HK-2 (cell line): ENCODE measurements around the gene PSME4.

Source experiments
- DNase-seq: peaks from one replicate; pipeline ENCODE4 v3.0.0-alpha.2; 2018; ENCODE audit not compliant: unreplicated experiment

The PSME4 gene

GRCh38 chr2:53970724-53971602 is at the start of gene PSME4:
Gene PSME4, minus strand, starts transcription at chr2:53970993. Its CDS starts 209 bp downstream, at chr2:53970784.
- peak; percentile 90 for DNase-seq

GRCh38 chr2:54015798-54016699 is 45.3 kb upstream of the PSME4 start:
- DNase-seq: no peak

GRCh38 chr2:54013996-54014395 is 43.2 kb upstream of the PSME4 start:
- no peak for DNase-seq

DNA sequence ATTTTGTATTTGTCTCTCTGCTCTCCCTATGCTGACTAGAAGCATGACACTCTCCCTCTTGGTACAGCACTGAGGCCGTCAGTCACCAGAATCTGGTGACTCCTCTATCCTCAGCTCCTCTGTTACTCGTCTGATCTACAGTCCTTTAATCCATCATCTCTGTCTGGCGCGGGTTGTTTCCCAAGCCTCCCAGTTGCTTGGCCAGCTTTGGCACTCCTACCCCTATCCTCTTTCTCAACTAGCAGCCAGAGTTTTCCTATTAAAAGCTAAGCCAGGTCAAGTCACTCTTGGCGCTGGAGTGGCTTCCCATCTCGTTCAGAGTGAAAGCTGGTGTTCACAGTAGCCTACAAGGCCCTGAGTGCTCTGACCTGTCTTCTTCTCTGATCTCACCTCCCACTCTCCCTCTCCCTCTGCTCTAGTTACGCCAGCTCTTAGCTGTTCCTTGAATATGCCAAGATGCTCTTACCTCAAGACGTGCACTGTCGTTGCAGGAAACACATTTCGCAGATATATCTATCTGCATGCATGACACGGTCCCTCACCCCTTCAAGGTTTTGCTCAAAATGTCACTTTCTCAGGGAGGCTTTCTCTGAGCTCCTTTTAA is 41.8 kb upstream of the PSME4 start:
- no peak for DNase-seq

- no peak for DNase-seq
Measured at GRCh38 chr2:54009549-54009948, 38.8 kb upstream of the PSME4 start.

GRCh38 chr2:54008439-54008838 is 37.6 kb upstream of the PSME4 start:
- DNase-seq: no peak

DNA sequence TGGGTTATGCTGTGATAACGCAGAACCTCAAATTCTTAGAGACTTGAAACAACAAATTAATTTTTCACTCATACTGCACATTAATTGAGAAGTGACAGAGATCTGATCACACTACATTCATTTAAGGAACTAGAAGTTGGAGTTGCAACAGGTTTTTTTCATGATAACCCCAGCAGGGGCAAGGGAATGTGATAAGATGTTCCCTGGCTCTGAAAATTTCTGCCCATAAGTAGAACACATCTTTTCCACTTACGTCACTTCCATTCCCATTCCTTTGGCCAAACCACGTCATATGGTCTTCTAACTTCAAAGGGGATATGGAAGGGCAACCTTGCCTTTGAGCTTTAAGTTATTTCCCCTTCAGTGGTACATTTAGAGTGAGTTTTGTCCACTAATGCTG is 29.7 kb upstream of the PSME4 start:
- no peak for DNase-seq

DNA sequence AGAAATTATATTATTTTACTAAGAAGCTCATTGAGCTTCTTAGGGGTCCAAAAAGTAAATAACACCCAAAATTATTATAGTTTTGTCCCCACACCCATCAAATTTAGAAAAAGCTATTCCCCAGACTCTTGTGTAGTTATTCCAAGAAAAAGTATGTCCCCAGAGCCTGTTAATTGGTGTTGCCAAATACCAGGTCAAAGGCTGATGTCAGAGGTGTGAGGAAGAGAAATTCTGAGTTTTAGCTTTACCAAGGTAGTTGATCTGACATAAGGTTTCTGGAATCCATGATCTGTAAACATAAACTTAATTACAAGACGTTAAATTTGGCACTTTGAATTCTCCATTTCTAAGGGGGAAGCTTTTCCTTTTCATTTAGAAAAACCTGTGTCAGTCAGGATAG is 29.3 kb upstream of the PSME4 start:
- no peak for DNase-seq

DNA sequence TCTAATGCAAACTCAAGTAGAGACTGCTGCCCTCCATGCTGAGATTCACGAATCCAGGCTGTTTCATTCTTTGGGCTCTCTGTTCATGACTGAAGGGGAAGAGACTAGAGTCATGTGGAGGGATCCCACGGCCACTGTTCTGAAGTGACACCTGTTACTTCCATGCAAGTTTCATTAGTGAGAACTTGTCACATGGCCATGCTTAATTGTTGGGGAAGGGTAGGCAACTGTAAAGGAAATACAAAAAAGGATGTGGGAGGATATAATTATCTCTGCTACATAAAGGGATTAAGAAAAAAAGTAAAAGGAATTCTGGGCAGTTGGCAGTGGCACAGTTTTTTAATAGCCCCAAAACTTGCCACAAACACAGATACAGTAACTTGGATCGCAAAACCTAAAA is 28.0 kb upstream of the PSME4 start:
- DNase-seq: no peak

GRCh38 chr2:53994818-53995808 is 24.3 kb upstream of the PSME4 start:
- no peak for DNase-seq

- DNase-seq: no peak
Measured at GRCh38 chr2:53991948-53992347, 21.2 kb upstream of the PSME4 start.

GRCh38 chr2:53989210-53989862 is 18.5 kb upstream of the PSME4 start:
- DNase-seq: no peak

DNA sequence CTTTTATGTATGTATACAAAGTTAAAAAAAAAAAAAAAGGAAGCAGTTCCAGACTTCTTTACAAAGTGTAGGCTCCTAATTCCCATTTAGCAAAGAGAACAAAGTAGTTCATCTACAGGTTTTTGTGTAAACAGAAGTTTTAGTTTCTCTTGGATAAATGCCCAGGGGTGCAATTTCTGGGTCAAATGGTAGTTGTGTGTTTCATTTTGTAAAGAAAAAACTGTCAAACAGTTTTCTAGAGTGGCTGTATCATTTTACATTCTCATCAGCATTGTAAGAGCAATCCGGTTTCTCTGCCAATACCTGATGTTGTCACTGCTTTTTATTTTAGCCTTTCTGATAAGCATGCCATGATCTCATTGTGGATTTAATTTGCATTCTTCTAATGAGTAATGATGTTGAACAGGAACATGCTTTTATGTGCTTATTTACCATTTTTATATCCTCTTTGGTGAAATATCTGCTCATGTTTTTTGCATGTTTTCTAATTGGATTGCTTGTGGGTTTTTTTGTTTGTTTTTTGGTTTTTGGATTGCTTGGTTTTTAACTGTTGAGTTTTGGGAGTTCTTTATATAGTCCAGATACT is 16.6 kb upstream of the PSME4 start:
- no peak for DNase-seq

GRCh38 chr2:53985646-53986045 is 14.9 kb upstream of the PSME4 start:
- DNase-seq: no peak

GRCh38 chr2:53969968-53970723 is 647 bp downstream of the PSME4 start:
- peak; percentile 47 for DNase-seq

DNA sequence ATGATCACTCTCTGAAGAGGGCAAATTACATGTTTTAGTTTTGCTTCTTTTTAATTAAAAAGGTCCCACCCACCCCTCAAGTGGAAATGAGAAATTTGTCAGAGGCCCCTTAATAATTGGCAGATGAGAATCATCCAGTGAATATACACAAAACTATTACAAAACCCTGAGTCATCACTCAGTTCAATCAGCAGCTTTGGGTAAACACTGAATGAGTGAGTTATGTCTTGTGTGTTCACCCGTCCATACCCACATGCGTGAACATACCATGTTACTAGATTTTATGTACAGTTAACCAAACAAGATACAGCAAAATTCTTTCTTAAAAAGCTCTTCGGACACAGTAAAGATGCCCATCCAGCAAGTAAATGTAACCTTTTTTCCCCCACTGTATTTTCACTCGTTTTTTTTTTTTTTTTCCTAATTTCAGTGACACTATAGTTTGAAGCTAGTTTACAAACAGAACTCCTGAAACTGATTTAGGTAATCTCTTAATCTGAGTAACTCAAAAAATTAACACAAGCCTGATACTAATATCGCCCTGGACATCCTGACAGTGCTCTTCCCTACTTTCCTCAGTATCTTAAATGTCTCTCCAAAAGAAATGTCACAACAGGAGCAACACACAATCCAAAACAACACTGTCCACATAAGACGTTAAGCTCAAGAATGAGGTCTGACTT is 1.4 kb downstream of the PSME4 start:
- no peak for DNase-seq

DNA sequence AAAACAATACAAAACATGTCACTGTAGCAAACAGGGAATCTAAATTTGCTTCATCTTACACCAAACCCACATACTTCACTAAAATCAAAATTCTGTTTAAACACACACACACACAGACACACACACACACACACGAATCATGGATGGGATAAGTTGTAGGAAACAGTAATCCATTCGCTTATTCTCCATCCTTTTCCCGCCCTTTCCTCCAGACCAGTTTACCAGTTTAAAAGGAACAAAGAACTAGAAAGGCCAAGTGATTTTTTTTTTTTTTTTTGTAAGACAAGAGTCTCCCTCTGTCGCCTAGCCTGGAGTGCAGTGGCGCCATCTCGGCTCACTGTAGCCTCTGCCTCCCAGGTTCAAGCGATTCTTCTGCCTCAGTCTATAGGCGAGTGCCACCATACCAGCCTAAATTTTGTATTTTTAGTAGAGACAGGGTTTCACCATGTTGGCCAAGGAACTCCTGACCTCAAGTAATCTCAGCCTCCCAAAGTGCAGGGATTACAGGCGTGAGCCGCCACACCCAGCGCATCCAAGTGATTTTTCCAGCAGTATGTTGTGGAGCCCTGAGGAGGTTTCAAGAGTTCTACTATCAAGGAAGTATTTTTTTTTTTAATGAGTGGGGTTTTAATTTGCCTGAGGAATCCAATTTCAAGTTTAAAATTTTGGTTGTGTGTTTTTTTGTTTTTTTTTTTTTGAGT is 5.7 kb downstream of the PSME4 start:
- no peak for DNase-seq

GRCh38 chr2:53964257-53964952 is 6.4 kb downstream of the PSME4 start:
- no peak for DNase-seq
